Endothelial cell of umbilical vein (primary cell): ENCODE measurements around the gene FOCAD. TPM values are rescaled to one million over a fixed set of nuclear protein-coding genes. Genes with fewer than 3 reads are reported as not detected.
A peak's percentile ranks its signal among the peaks of the same experiment; 100 is the strongest.

Source experiments
- BruUV-seq: library from RNA; stranded (reverse); fragments of 400-500 nt; replicated peaks from 2 replicates; lab custom pipeline; 2021; lab: Mats Ljungman, UMichigan
- CTCF ChIA-PET: fragments of 300-600, 350-600 bp; sonication (Branson Sonifier 250); formaldehyde crosslinking; loops from one replicate; lab custom pipeline; 2021; ENCODE audit warnings: antibody characterized with exemption, inconsistent platforms; lab: Charles Lee
- POLR2A ChIA-PET: fragments of 300-600, 350-600 bp; sonication (Branson Sonifier 250); formaldehyde crosslinking; loops from one replicate; lab custom pipeline; 2021; ENCODE audit warnings: antibody characterized with exemption, inconsistent platforms; lab: Charles Lee
- DNase-seq: peaks from one replicate; pipeline ENCODE4 v3.0.0-alpha.2; 2011; ENCODE audit warnings: low read depth, low spot score
- FAIRE-seq: peaks from 2 replicates; lab custom pipeline; 2011; peaks lifted over from hg19 to GRCh38; lab: Jason Lieb, UNC
- H2AFZ ChIP-seq: 2 replicates; pipeline ENCODE4 v1.6.0; 2012; ENCODE audit warnings: low read depth, low read length, control low read depth, inconsistent platforms
- H3K27ac ChIP-seq: 2 replicates; pipeline ENCODE4 v1.5.1; 2011; ENCODE audit warnings: low read depth, mild to moderate bottlenecking, control low read depth, low read length, moderate library complexity; ENCODE audit not compliant: insufficient read depth
- H3K27me3 ChIP-seq, 2 experiments: 2 replicates each; pipeline versions ENCODE4 v1.6.0 to v1.6.1; 2011; ENCODE audit warnings: low read length in 2 of 2, mixed read lengths in 1 of 2; ENCODE audit not compliant: control insufficient read depth in 2 of 2, insufficient read depth in 2 of 2
- H3K36me3 ChIP-seq, 2 experiments: 2 replicates in 1 of 2; 3 replicates in 1 of 2; pipeline ENCODE4 v1.5.1; 2011; ENCODE audit warnings: low read length in 2 of 2, mild to moderate bottlenecking in 1 of 2, moderate library complexity in 1 of 2; ENCODE audit not compliant: control insufficient read depth in 2 of 2, insufficient read depth in 2 of 2; ENCODE audit errors: extremely low read depth in 1 of 2
- H3K4me1 ChIP-seq: 3 replicates; pipeline ENCODE4 v1.5.1; 2011; ENCODE audit warnings: mild to moderate bottlenecking, low read length; ENCODE audit not compliant: control insufficient read depth, insufficient read depth; ENCODE audit errors: extremely low read depth
- H3K4me2 ChIP-seq: 2 replicates; pipeline ENCODE4 v1.6.1; 2011; ENCODE audit warnings: low read length, control low read depth, mixed read lengths; ENCODE audit not compliant: insufficient read depth
- H3K4me3 ChIP-seq, 3 experiments: fragments of 200-600 bp in 1 of 3; sonication (generic), shearing (Covaris generic) in 1 of 3; replicated peaks in 1 of 3; 2 replicates each; pipeline ENCODE4 v1.5.1; 2011 to 2016; ENCODE audit warnings: control low read depth in 3 of 3, low read length in 3 of 3, mild to moderate bottlenecking in 2 of 3, inconsistent platforms in 1 of 3, low read depth in 1 of 3, moderate library complexity in 1 of 3; ENCODE audit not compliant: insufficient read depth in 1 of 3
- H3K79me2 ChIP-seq: 2 replicates; pipeline ENCODE4 v1.6.0; 2012; ENCODE audit warnings: low read length, inconsistent platforms; ENCODE audit not compliant: control insufficient read depth, insufficient read depth
- H3K9ac ChIP-seq: replicated peaks from 2 replicates; pipeline ENCODE3; 2011; ENCODE audit warnings: low read length, control low read depth; ENCODE audit not compliant: insufficient read depth; ENCODE audit errors: extremely low read depth
- H3K9me1 ChIP-seq: replicated peaks from 3 replicates; pipeline ENCODE4 v1.6.0; 2011; ENCODE audit warnings: mild to moderate bottlenecking, low read length; ENCODE audit not compliant: control insufficient read depth, insufficient read depth; ENCODE audit errors: extremely low read depth
- H3K9me3 ChIP-seq: replicated peaks from 2 replicates; pipeline ENCODE4 v1.5.1; 2012; ENCODE audit warnings: low read length, inconsistent platforms; ENCODE audit not compliant: control insufficient read depth, insufficient read depth
- H4K20me1 ChIP-seq: replicated peaks from 2 replicates; pipeline ENCODE3; 2011; ENCODE audit warnings: mild to moderate bottlenecking, low read length; ENCODE audit not compliant: control insufficient read depth, insufficient read depth; ENCODE audit errors: extremely low read depth
- EZH2 ChIP-seq: IDR thresholded peaks from 2 replicates; pipeline ENCODE4 v1.6.1; 2012; ENCODE audit warnings: borderline replicate concordance, low read depth, mild to moderate bottlenecking, moderate library complexity, low read length, inconsistent platforms; ENCODE audit not compliant: severe bottlenecking
- FOS ChIP-seq: IDR thresholded peaks from 2 replicates; pipeline ENCODE4 v1.6.1; 2011; ENCODE audit warnings: mild to moderate bottlenecking, low read length, moderate library complexity, borderline replicate concordance; ENCODE audit not compliant: insufficient read depth
- GATA2 ChIP-seq: IDR thresholded peaks from 2 replicates; pipeline ENCODE4 v1.7.0; 2011; ENCODE audit warnings: low read depth, mild to moderate bottlenecking, moderate library complexity, mixed read lengths, low read length; ENCODE audit not compliant: insufficient read length, insufficient read depth
- JUN ChIP-seq: IDR thresholded peaks from 2 replicates; pipeline ENCODE4 v1.6.1; 2011; ENCODE audit warnings: borderline replicate concordance, low read depth; ENCODE audit not compliant: insufficient read length, insufficient read depth
- MYC ChIP-seq: IDR thresholded peaks from one replicate; pipeline ENCODE4 v1.6.1; 2011; ENCODE audit warnings: mild to moderate bottlenecking, low read depth, low read length
- POLR2A ChIP-seq: IDR thresholded peaks from 2 replicates; pipeline ENCODE4 v1.6.1; 2012; ENCODE audit warnings: low read depth, mild to moderate bottlenecking, control low read depth, low read length
- POLR2AphosphoS5 ChIP-seq: IDR thresholded peaks from 2 replicates; pipeline ENCODE4 v1.6.1; 2012; ENCODE audit warnings: low read depth, mild to moderate bottlenecking, control low read depth, low read length, moderate library complexity; ENCODE audit not compliant: insufficient read depth
- dilution Hi-C: fragments of 300-500 bp; cut with MboI; formaldehyde crosslinking; loops from one replicate; pipeline ENCODE4 v1.15.0; 2019; ENCODE audit warnings: low sequenced_read_pairs; ENCODE audit not compliant: extremely low pct_ligation_motif_present
- intact Hi-C: fragments of 100-400 bp; cut with micrococcal nuclease; formaldehyde crosslinking; loops from one replicate; pipeline ENCODE4 v1.10.0; 2022
- polyA plus RNA-seq, 4 experiments: library from polyadenylated mRNA; depleted of rRNA in 3 of 4; stranded (reverse) in 3 of 4; unstranded in 1 of 4; fragments of >200 nt; gene quantifications; 2 replicates each; pipeline versions ENCODE4 v1.2.1 to v1.2.3, GENCODE V29; 2011 to 2012; ENCODE audit warnings: missing spikeins in 1 of 4
- total RNA-seq: library from RNA; stranded (reverse); gene quantifications from 2 replicates; pipeline ENCODE4 v1.2.3, GENCODE V29; 2021
- TF ChIP-seq, protein P1 (sequence below): IDR thresholded peaks from 2 replicates; pipeline ENCODE4 v1.6.1; 2011; ENCODE audit not compliant: insufficient read depth, insufficient read length
- TF ChIP-seq, protein P2 (sequence below), 2 donors: IDR thresholded peaks; 1 replicate in 1 of 2; 2 replicates in 1 of 2; pipeline ENCODE4 v1.5.1; 2011; ENCODE audit warnings: low read length in 2 of 2, mild to moderate bottlenecking in 2 of 2, moderate library complexity in 2 of 2, control low read depth in 1 of 2, inconsistent platforms in 1 of 2, low read depth in 1 of 2; ENCODE audit not compliant: insufficient read depth in 1 of 2; ENCODE audit errors: extremely low read depth in 1 of 2

Gene FOCAD
- total and polyA plus RNA-seq, 2 donors (not counting 3 experiments of a cell fraction or from before 2014, with no cell fraction given): 26.7 to 66.9 TPM

DNA sequence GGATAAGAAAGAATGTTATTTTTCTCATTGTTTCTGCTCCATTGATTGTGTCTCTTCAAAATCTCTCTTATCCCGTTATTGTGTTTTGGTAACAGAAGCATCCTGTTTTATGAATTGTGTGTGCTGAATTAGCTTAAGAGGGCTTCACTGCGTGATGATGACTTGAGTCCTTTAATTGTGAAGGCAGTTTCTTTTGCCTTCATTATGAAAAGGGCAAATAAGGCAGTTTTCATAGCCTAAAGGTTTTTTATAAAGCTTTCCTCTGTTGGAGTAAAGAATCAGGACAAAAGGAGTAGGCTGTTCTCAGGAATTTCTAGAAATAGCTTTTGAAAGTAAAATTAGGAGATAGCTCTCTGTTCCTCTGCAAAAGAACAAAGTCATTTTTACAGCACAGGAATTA is 169.8 kb downstream of the FOCAD start:
- no peaks in the 10 kb centered on the region for H3K4me1 ChIP-seq
- POLR2A ChIA-PET: no interaction called here
- dilution Hi-C loops (no loop called here), intact Hi-C loops (no loop called here)
- BruUV-seq: no TSS peak
- no peak overlapping the region for H3K4me3 ChIP-seq
- no peak overlapping the region for H3K9ac ChIP-seq
- no peaks in the 10 kb centered on the region for H4K20me1 ChIP-seq
- H3K36me3 ChIP-seq: no peaks in the 10 kb centered on the region
- no peak overlapping the region for H2AFZ ChIP-seq
- H3K4me2 ChIP-seq: no peak overlapping the region
- CTCF ChIA-PET: interaction anchor here (1.0 to 1.5 kb wide), 2 partner anchors 11 to 30 kb away, joined by 3 read pairs; no protein-coding TSS in a partner anchor
- no peak overlapping the region for H3K27ac ChIP-seq
- DNase-seq (peak; percentile 28), FAIRE-seq (no peak)
- no peaks in the 10 kb centered on the region for H3K9me1 ChIP-seq
- no peaks in the 10 kb centered on the region for H3K9me3 ChIP-seq
- no peaks in the 10 kb centered on the region for H3K79me2 ChIP-seq
- TF ChIP-seq EZH2: no peak
- no peak for TF ChIP-seq FOS
- no peak for TF ChIP-seq MYC
- no peaks in the 10 kb centered on the region for H3K27me3 ChIP-seq

DNA sequence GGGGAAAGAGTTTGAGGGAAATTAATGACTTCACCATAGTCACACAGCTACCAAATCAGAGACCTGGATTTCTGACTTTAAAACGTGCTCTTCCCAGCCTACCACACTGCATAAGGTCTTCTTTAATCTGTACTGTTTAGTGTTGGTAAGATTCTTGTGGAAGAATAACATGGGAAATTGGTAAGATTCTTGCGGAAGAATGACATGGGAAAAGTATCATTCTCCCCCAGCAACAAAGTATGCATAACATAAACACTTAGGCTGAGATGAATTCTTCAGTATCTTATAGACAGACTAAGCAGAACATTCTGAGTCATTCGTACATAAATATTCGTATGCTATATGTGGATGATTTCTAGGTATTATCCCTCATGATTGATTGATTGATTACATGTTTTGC is 170.4 kb downstream of the FOCAD start:
- Histone ChIP-seq H4K20me1 (no peaks in the 10 kb centered on the region), H3K79me2 (no peaks in the 10 kb centered on the region), H3K9me3 (no peaks in the 10 kb centered on the region), H3K9me1 (no peaks in the 10 kb centered on the region), H3K27ac (no peak overlapping the region), H3K4me2 (no peak overlapping the region), H3K4me1 (no peaks in the 10 kb centered on the region), H3K4me3 (no peak overlapping the region), H2AFZ (no peak overlapping the region), H3K9ac (no peak overlapping the region), H3K27me3 (no peaks in the 10 kb centered on the region), H3K36me3 (no peaks in the 10 kb centered on the region)
- no peak for FAIRE-seq
- ChIA-PET CTCF (interaction anchor here (1.5 kb wide), 1 partner anchor 11 kb away, joined by 3 read pairs; no protein-coding TSS in a partner anchor), POLR2A (no interaction called here)
- TF ChIP-seq EZH2 (no peak), JUN (no peak), GATA2 (no peak), MYC (no peak), POLR2A (no peak), POLR2AphosphoS5 (no peak), FOS (no peak)
- TF ChIP-seq, protein P1, sequence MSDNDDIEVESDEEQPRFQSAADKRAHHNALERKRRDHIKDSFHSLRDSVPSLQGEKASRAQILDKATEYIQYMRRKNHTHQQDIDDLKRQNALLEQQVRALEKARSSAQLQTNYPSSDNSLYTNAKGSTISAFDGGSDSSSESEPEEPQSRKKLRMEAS: no peak
- TF ChIP-seq, protein P2, sequence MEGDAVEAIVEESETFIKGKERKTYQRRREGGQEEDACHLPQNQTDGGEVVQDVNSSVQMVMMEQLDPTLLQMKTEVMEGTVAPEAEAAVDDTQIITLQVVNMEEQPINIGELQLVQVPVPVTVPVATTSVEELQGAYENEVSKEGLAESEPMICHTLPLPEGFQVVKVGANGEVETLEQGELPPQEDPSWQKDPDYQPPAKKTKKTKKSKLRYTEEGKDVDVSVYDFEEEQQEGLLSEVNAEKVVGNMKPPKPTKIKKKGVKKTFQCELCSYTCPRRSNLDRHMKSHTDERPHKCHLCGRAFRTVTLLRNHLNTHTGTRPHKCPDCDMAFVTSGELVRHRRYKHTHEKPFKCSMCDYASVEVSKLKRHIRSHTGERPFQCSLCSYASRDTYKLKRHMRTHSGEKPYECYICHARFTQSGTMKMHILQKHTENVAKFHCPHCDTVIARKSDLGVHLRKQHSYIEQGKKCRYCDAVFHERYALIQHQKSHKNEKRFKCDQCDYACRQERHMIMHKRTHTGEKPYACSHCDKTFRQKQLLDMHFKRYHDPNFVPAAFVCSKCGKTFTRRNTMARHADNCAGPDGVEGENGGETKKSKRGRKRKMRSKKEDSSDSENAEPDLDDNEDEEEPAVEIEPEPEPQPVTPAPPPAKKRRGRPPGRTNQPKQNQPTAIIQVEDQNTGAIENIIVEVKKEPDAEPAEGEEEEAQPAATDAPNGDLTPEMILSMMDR (IDR thresholded peaks at IDR 0.05; ENCODE audit: extremely low read depth in 1 of 2, insufficient read depth in 1 of 2, low read depth in 1 of 2, low read length in 2 of 2): no peak
- DNase-seq: no peak
- BruUV-seq: no TSS peak
- intact Hi-C loops (no loop called here), dilution Hi-C loops (no loop called here)
